ENCODE data around the gene BTBD9. TPM values are rescaled to one million over a fixed set of nuclear protein-coding genes. Genes with fewer than 3 reads are reported as not detected.

BTBD9 gene
- total and polyA plus RNA-seq, 10 donors = 1.2 to 43.1 (median 27.8) TPM

DNA sequence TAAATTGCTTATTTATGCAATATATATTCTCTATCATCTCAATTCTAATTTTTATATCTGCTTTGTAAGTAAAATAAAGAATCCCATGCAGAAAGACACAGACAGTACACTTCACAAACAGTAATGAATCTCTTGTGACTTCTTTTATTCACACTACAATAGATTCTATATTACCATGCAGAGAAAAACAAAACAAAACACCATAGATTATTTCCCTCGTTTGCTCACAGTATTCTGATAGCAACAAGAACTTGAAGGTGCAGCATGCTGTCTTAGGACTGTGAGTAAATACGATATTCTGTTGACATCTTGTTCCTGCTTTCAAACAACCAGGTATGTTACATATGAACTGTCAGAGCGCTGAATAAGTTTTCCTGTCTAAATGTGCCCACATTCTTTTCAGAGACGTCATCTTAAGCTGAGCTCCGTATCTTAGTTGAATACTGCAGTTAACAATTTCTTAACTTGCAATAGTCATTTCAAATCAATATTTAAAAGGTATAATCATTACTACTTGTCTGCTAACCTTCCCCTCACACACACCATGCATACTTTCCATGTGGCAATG lies 140.1 kb downstream of the BTBD9 start:
- Histone ChIP-seq H3K4me3 (no peak overlapping the region), H3K9me3 (no peaks in the 10 kb centered on the region), H3K27me3 (replicated peaks in 1 of 7) (no peaks in the 10 kb centered on the region), H3K27ac (no peak overlapping the region), H3K36me3 (no peaks in the 10 kb centered on the region), H3K4me1 (peaks cover 0 to 11% (median 0%) of the 10 kb centered on the region in 6 donors)
- no peak for DNase-seq
- TF ChIP-seq POLR2A (IDR thresholded peaks at IDR 0.05) (no peak), POLR2AphosphoS5 (IDR thresholded peaks at IDR 0.05) (no peak)
- TF ChIP-seq, protein P1, sequence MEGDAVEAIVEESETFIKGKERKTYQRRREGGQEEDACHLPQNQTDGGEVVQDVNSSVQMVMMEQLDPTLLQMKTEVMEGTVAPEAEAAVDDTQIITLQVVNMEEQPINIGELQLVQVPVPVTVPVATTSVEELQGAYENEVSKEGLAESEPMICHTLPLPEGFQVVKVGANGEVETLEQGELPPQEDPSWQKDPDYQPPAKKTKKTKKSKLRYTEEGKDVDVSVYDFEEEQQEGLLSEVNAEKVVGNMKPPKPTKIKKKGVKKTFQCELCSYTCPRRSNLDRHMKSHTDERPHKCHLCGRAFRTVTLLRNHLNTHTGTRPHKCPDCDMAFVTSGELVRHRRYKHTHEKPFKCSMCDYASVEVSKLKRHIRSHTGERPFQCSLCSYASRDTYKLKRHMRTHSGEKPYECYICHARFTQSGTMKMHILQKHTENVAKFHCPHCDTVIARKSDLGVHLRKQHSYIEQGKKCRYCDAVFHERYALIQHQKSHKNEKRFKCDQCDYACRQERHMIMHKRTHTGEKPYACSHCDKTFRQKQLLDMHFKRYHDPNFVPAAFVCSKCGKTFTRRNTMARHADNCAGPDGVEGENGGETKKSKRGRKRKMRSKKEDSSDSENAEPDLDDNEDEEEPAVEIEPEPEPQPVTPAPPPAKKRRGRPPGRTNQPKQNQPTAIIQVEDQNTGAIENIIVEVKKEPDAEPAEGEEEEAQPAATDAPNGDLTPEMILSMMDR (IDR thresholded peaks at IDR 0.05 in 8 of 11, conservative IDR thresholded peaks at IDR 0.05 in 3 of 11) = no peak
- 77 to 90% (median 83%) methylated on average over 5 of the region's 5 CpGs for WGBS, 5 donors
- intact Hi-C loops (cut with DNase I; ENCODE audit: low total_unique reads) = loop anchor here (10.0 kb wide), 1 partner anchor 795 kb away; no protein-coding TSS in a partner anchor

DNA sequence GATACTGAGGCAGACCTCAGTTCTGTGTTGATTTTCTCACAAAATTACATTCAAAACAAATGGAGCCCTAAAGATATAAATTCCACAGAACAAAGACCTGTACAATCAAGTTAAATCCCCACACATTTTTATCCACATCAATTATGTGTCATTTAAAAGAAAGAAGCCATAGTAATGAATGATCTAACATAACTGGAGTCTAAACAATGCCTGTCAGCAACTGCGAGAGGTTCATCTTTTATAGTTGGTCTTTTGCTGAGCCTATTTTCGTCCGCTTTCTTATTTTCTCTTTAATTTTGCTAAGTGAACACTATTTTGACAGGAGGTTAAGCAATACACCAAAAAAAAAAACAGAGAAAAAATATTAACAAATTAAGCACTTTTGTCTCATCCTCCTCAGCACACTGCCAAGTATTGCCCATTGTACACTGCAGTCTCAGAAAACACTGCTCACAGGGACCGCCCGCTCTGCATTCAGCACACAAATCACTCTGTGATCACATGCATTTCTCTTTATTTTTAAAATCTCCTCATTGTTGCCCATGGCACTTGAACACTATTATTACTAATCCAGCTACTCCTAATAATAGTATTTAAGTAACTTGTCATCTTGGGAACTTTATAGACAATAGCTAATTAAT lies 140.8 kb downstream of the BTBD9 start:
- Histone ChIP-seq H3K27me3 (replicated peaks in 1 of 7) (no peaks in the 10 kb centered on the region), H3K9me3 (no peaks in the 10 kb centered on the region), H3K4me3 (no peak overlapping the region), H3K36me3 (no peaks in the 10 kb centered on the region), H3K4me1 (peaks cover 0 to 18% (median 2%) of the 10 kb centered on the region in 6 donors), H3K27ac (no peak overlapping the region)
- intact Hi-C loops (cut with DNase I; ENCODE audit: low total_unique reads) = loop anchor here (10.0 kb wide), 1 partner anchor 794 kb away; no protein-coding TSS in a partner anchor
- no peak for TF ChIP-seq POLR2A (IDR thresholded peaks at IDR 0.05)
- no peak for TF ChIP-seq POLR2AphosphoS5 (IDR thresholded peaks at IDR 0.05)
- TF ChIP-seq, protein P1 (IDR thresholded peaks at IDR 0.05 in 8 of 11, conservative IDR thresholded peaks at IDR 0.05 in 3 of 11) = no peak
- DNase-seq = no peak
- 65 to 74% (median 73%) methylated on average over 5 of the region's 5 CpGs for WGBS, 5 donors

DNA sequence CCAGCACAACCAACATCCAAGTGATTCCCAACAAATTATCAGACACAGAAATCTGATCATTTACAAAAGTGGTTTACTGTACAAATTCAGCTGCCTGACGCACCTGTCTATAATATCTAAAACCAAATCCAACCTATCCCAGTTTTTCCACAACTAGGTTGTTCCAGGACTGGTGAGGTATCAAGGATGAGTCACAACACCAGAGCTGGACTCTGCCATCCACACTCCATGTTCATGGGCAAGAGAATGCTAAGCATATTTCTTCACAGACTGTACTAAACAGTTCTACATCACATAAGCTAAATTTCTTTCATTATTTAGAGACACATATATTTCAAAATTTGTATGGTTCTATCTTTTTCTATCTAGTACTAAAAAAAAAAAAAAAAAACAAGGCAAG lies 141.6 kb downstream of the BTBD9 start:
- Histone ChIP-seq H3K4me1 (peaks cover 0 to 23% (median 3%) of the 10 kb centered on the region in 6 donors), H3K27me3 (replicated peaks in 1 of 7) (no peaks in the 10 kb centered on the region), H3K27ac (no peak overlapping the region), H3K4me3 (no peak overlapping the region), H3K9me3 (no peaks in the 10 kb centered on the region), H3K36me3 (no peaks in the 10 kb centered on the region)
- no peak for TF ChIP-seq POLR2A (IDR thresholded peaks at IDR 0.05)
- WGBS, 5 donors = 86 to 100% (median 95%) methylated on average over 1 of the region's 1 CpG
- DNase-seq = no peak
- intact Hi-C loops (cut with DNase I; ENCODE audit: low total_unique reads) = loop anchor here (10.0 kb wide), 1 partner anchor 793 kb away; no protein-coding TSS in a partner anchor

DNA sequence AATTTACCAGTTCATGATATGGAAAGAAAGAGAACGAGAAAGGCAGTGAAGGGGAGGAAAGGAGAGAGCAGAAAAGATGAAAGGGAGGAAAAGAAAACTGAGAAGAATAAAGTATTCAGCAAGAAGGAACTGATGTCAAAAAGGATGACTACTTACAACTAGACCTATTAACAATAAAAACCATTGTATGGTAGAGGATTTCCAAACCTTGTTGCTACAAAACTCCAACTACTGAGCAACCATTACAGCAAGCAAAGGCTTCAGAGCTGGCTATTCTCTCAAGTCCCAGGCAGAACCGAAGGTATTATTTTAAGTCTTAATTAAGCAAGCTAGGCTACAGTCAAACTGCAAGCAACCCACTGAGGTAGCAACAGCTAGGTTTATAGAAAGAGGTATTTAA lies 142.2 kb downstream of the BTBD9 start:
- Histone ChIP-seq H3K27me3 (replicated peaks in 1 of 7) (no peaks in the 10 kb centered on the region), H3K27ac (no peak overlapping the region), H3K4me3 (no peak overlapping the region), H3K36me3 (no peaks in the 10 kb centered on the region), H3K9me3 (no peaks in the 10 kb centered on the region), H3K4me1 (peaks cover 0 to 23% (median 3%) of the 10 kb centered on the region in 6 donors)
- no peak for TF ChIP-seq POLR2AphosphoS5 (IDR thresholded peaks at IDR 0.05)
- TF ChIP-seq, protein P1 (IDR thresholded peaks at IDR 0.05 in 8 of 11, conservative IDR thresholded peaks at IDR 0.05 in 3 of 11) = no peak
- TF ChIP-seq POLR2A (IDR thresholded peaks at IDR 0.05) = no peak
- DNase-seq = no peak
- intact Hi-C loops (cut with DNase I; ENCODE audit: low total_unique reads) = loop anchor here (10.0 kb wide), 1 partner anchor 793 kb away; no protein-coding TSS in a partner anchor
- 81 to 95% (median 92%) methylated on average over 2 of the region's 2 CpGs for WGBS, 5 donors
